Central memory CD4-positive, alpha-beta T cell (primary cell): ENCODE results near the gene C19orf44.
"Not testable (repeated sequence)": the region's sequence is repeated elsewhere in the genome, so short reads cannot be mapped to it uniquely, and the experiment has no call there.

Experiments
- DNase-seq: peaks from one replicate; pipeline ENCODE4 v3.0.0; 2022
- total RNA-seq, 3 experiments: gene quantifications; one replicate each; lab custom pipeline; 2026; lab: John Stamatoyannopoulos, UW

Gene C19orf44
- total RNA-seq: 3.5 to 4.9 (median 4.7) reads per million in 3 experiments

- peak; percentile 96 for DNase-seq
Measured at GRCh38 chr19:16495982-16496612, at the start of gene C19orf44, which contains the start of gene CALR3. Gene C19orf44 (plus strand): TSS chr19:16496394. CDS start chr19:16500793, 4,399 bp downstream. Gene CALR3 (minus strand): TSS chr19:16496167. CDS start chr19:16496129, 38 bp downstream.

GRCh38 chr19:16446724-16447368, 49.3 kb upstream of the C19orf44 start:
- DNase-seq: no peak

- not testable (repeated sequence) for DNase-seq
Measured at GRCh38 chr19:16448872-16449271, 47.3 kb upstream of the C19orf44 start.

GRCh38 chr19:16449330-16449961, 46.7 kb upstream of the C19orf44 start:
- peak; percentile 39 for DNase-seq

- no peak for DNase-seq
Measured at GRCh38 chr19:16452325-16452724, 43.9 kb upstream of the C19orf44 start.

GRCh38 chr19:16454351-16454918, 41.8 kb upstream of the C19orf44 start:
- no peak for DNase-seq

GRCh38 chr19:16455489-16455888, 40.7 kb upstream of the C19orf44 start:
- DNase-seq: no peak

GRCh38 chr19:16456652-16457194, 39.5 kb upstream of the C19orf44 start:
- DNase-seq: no peak

GRCh38 chr19:16457195-16457953, 38.8 kb upstream of the C19orf44 start:
- no peak for DNase-seq

- DNase-seq: no peak
Measured at GRCh38 chr19:16457954-16458331, 38.3 kb upstream of the C19orf44 start.

- no peak for DNase-seq
Measured at GRCh38 chr19:16458391-16459341, 37.5 kb upstream of the C19orf44 start.

GRCh38 chr19:16459680-16460079, 36.5 kb upstream of the C19orf44 start:
- DNase-seq: no peak

GRCh38 chr19:16460454-16460853, 35.7 kb upstream of the C19orf44 start:
- no peak for DNase-seq

- no peak for DNase-seq
Measured at GRCh38 chr19:16461630-16462051, 34.6 kb upstream of the C19orf44 start.

- DNase-seq: no peak
Measured at GRCh38 chr19:16462757-16463250, 33.4 kb upstream of the C19orf44 start.

- no peak for DNase-seq
Measured at GRCh38 chr19:16463341-16463990, 32.7 kb upstream of the C19orf44 start.

- DNase-seq: no peak
Measured at GRCh38 chr19:16463991-16464575, 32.1 kb upstream of the C19orf44 start.

- no peak for DNase-seq
Measured at GRCh38 chr19:16465239-16465638, 31.0 kb upstream of the C19orf44 start.

- not testable (repeated sequence) for DNase-seq
Measured at GRCh38 chr19:16466802-16467427, 29.3 kb upstream of the C19orf44 start.

- no peak for DNase-seq
Measured at GRCh38 chr19:16467581-16467980, 28.6 kb upstream of the C19orf44 start.
